HepG2 (cell line): ENCODE data around the gene SNAP25. TPM values are rescaled to one million over a fixed set of nuclear protein-coding genes. Genes with fewer than 3 reads are reported as not detected.

Experiments
- E2F2 ChIP-seq: sonication (generic); formaldehyde crosslinking; IDR thresholded peaks from 2 replicates; pipeline ENCODE4 v1.4.0; 2020; ENCODE audit warnings: missing genetic modification reagents, borderline replicate concordance
- ESRRA ChIP-seq: sonication (generic); formaldehyde crosslinking; IDR thresholded peaks from 2 replicates; pipeline ENCODE4 v1.5.1; 2020; ENCODE audit warnings: mild to moderate bottlenecking, low read depth, missing genetic modification reagents
- FUBP1 ChIP-seq: sonication (generic); formaldehyde crosslinking; IDR thresholded peaks from 2 replicates; pipeline ENCODE4 v1.5.1; 2020; ENCODE audit warnings: missing genetic modification reagents, mild to moderate bottlenecking, borderline replicate concordance
- HMG20A ChIP-seq: IDR thresholded peaks from 2 replicates; pipeline ENCODE4 v1.6.1; 2016; ENCODE audit warnings: borderline replicate concordance
- NFE2L1 ChIP-seq: sonication (generic); formaldehyde crosslinking; IDR thresholded peaks from 2 replicates; pipeline ENCODE4 v1.4.0; 2020; ENCODE audit warnings: missing genetic modification reagents, mild to moderate bottlenecking, borderline replicate concordance
- NKX3-1 ChIP-seq: sonication (generic); formaldehyde crosslinking; IDR thresholded peaks from 2 replicates; pipeline ENCODE4 v1.5.0; 2020; ENCODE audit warnings: missing genetic modification reagents
- SAP130 ChIP-seq: IDR thresholded peaks from 2 replicates; pipeline ENCODE4 v1.6.1; 2016; ENCODE audit warnings: low read depth
- SIX1 ChIP-seq: sonication (generic); formaldehyde crosslinking; IDR thresholded peaks from 2 replicates; pipeline ENCODE4 v1.4.0; 2020; ENCODE audit warnings: missing genetic modification reagents, borderline replicate concordance
- TEAD3 ChIP-seq: optimal IDR thresholded peaks from 2 replicates; pipeline ENCODE3; 2016; ENCODE audit warnings: borderline replicate concordance
- TOE1 ChIP-seq: sonication (generic); formaldehyde crosslinking; IDR thresholded peaks from 2 replicates; pipeline ENCODE4 v1.4.0; 2020; ENCODE audit warnings: mild to moderate bottlenecking, missing genetic modification reagents
- U2AF2 ChIP-seq: fragments of 200-400 bp; formaldehyde crosslinking; IDR thresholded peaks from 2 replicates; pipeline ENCODE4 v1.6.1; 2017; ENCODE audit warnings: low read depth, mild to moderate bottlenecking, low read length
- ZIK1 ChIP-seq: sonication (generic); formaldehyde crosslinking; IDR thresholded peaks from 2 replicates; pipeline ENCODE4 v1.5.0; 2020; ENCODE audit warnings: mild to moderate bottlenecking, low read depth, missing genetic modification reagents, borderline replicate concordance
- ZNF318 ChIP-seq: sonication (generic); formaldehyde crosslinking; IDR thresholded peaks from 2 replicates; pipeline ENCODE4 v1.4.0; 2020; ENCODE audit warnings: mild to moderate bottlenecking, missing genetic modification reagents
- ZNF354B ChIP-seq: sonication (generic); formaldehyde crosslinking; IDR thresholded peaks from 2 replicates; pipeline ENCODE4 v1.8.0; 2022; ENCODE audit warnings: mild to moderate bottlenecking, missing genetic modification reagents
- ZNF414 ChIP-seq: sonication (generic); formaldehyde crosslinking; IDR thresholded peaks from 2 replicates; pipeline ENCODE4 v1.5.0; 2020; ENCODE audit warnings: missing genetic modification reagents
- ZNF580 ChIP-seq: IDR thresholded peaks from 2 replicates; pipeline ENCODE4 v1.6.1; 2016; ENCODE audit warnings: low read depth, borderline replicate concordance
- ZNF672 ChIP-seq: sonication (generic); formaldehyde crosslinking; IDR thresholded peaks from 2 replicates; pipeline ENCODE4 v1.8.1; 2022; ENCODE audit warnings: missing genetic modification reagents
- ZNF740 ChIP-seq: sonication (generic); formaldehyde crosslinking; IDR thresholded peaks from 2 replicates; pipeline ENCODE4 v1.4.0; 2020; ENCODE audit warnings: missing genetic modification reagents
- polyA plus RNA-seq, 8 experiments: library from polyadenylated mRNA; depleted of rRNA in 3 of 8; stranded (reverse) in 7 of 8; unstranded in 1 of 8; fragments of >200 nt; fragmentation: Illumina TruSeq in 4 of 8; extraction: Trizol in 4 of 8; gene quantifications; 2 replicates each; pipeline versions ENCODE4 v1.2.1 to v1.2.3, GENCODE V29; 2011 to 2016; ENCODE audit warnings: low read depth in 4 of 8, missing spikeins in 1 of 8, mixed read lengths in 1 of 8; ENCODE audit not compliant: insufficient read depth in 1 of 8
- total RNA-seq, 5 experiments: library from RNA; depleted of rRNA; stranded (reverse); fragments of >200 nt; fragmentation: Illumina TruSeq; extraction: Trizol; gene quantifications; 2 replicates each; pipeline ENCODE4 v1.2.3, GENCODE V29; 2016; ENCODE audit warnings: low read depth in 1 of 5

The SNAP25 gene
- total and polyA plus RNA-seq, 2 of the 13 experiments (the other 11 are each of a cell fraction or from before 2014, with no cell fraction given) = not detected

GRCh38 chr20:10316582-10316981 is 98.0 kb downstream of the SNAP25 start (continued):
- no peak for TF ChIP-seq ZNF318
- peak; percentile 68 for TF ChIP-seq TEAD3 (CRISPR knock-in tag)
- 0 out of 2 replicates have a peak, but pooled peaks have one; percentile 31 for TF ChIP-seq HMG20A (CRISPR knock-in tag)
- TF ChIP-seq FUBP1 (CRISPR knock-in tag) = no peak
- TF ChIP-seq ZNF580 (CRISPR knock-in tag) = 0 out of 2 replicates have a peak, but pooled peaks have one; percentile 42
- TF ChIP-seq ZNF740 (CRISPR knock-in tag) = no peak
- TF ChIP-seq ZNF672 (CRISPR knock-in tag) = no peak
- peak; percentile 41; the same call in 1 of the 2 replicates for TF ChIP-seq SIX1 (CRISPR knock-in tag)
- TF ChIP-seq TOE1 = peak; percentile 55; the same call in 1 of the 2 replicates
- no peak for TF ChIP-seq NKX3-1 (CRISPR knock-in tag)
- TF ChIP-seq ZIK1 (CRISPR knock-in tag) = no peak
- peak; percentile 75; the same call in 1 of the 2 replicates for TF ChIP-seq ZNF354B (CRISPR knock-in tag)
- TF ChIP-seq ZNF414 = 0 out of 2 replicates have a peak, but pooled peaks have one; percentile 9
- no peak for TF ChIP-seq E2F2 (CRISPR knock-in tag)
- no peak for TF ChIP-seq U2AF2
- no peak for TF ChIP-seq SAP130 (CRISPR knock-in tag)
- TF ChIP-seq NFE2L1 (CRISPR knock-in tag) = no peak
- TF ChIP-seq ESRRA = 0 out of 2 replicates have a peak, but pooled peaks have one; percentile 24
